Ishikawa (cell line): ENCODE measurements around the gene C21orf58.

Source experiments
- CREB1 ChIP-seq: IDR thresholded peaks from 2 replicates; pipeline ENCODE4 v1.6.1; 2012; ENCODE audit warnings: low read depth
- EGR1 ChIP-seq: IDR thresholded peaks from 2 replicates; pipeline ENCODE4 v1.6.1; 2012
- EP300 ChIP-seq: IDR thresholded peaks from 2 replicates; pipeline ENCODE4 v1.6.1; 2012; ENCODE audit warnings: borderline replicate concordance
- FOXM1 ChIP-seq: IDR thresholded peaks from 2 replicates; pipeline ENCODE4 v1.6.1; 2012; ENCODE audit warnings: low read depth, borderline replicate concordance
- RAD21 ChIP-seq: IDR thresholded peaks from 2 replicates; pipeline ENCODE4 v1.6.1; 2012; ENCODE audit warnings: low read depth
- YY1 ChIP-seq: IDR thresholded peaks from 2 replicates; pipeline ENCODE4 v1.6.1; 2012; ENCODE audit warnings: low read depth
- ZBTB7A ChIP-seq: IDR thresholded peaks from 2 replicates; pipeline ENCODE4 v1.6.1; 2012; ENCODE audit warnings: low read depth
- TF ChIP-seq, protein P1 (sequence below): IDR thresholded peaks from 2 replicates; pipeline ENCODE4 v1.6.1; 2012; ENCODE audit warnings: low read depth, mild to moderate bottlenecking
- TF ChIP-seq, protein P2 (sequence below): IDR thresholded peaks from 2 replicates; pipeline ENCODE4 v1.6.1; 2012

DNA sequence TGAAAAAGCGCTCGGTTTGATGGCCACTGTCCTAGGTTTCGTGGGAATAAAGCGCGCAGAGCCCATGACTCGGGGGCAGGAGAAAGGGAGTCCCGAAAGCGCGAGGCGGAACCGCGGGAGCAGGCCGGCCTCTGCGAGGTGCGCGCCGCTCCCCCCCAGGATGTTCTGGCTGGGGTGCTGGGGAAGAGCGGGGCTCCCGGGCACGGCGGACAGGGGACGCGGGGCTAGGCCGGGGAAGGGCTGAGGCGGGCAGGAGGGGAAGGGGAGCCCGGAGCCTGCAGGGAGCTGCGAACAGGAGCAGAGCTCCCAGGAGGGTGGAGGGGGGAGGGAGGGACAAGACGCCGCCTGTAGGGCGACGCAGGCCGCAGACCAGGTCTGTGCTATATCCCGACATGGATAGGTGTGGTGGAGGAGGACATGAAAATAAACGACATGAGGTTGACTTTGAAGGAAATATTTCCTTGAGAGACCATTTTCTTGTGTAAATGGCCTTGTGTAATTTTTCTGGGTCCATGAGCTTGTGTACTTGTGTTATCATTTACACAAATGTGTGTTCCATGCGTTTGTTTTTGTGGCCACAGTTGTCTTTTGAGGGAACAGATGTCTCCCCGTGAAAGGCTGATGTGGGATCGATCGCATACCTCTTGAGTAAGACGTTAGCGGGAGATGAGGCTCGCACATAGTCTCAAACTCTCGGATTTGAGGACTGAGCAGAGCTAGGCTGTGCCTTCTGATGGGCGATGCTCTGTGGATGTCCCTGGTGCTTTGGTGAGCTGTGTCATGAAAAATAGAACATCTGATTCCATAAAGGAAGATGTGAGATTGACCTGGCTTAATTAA is 1.6 kb upstream of the C21orf58 start:
- 0 out of 2 replicates have a peak, but pooled peaks have one; percentile 15 for TF ChIP-seq YY1
- TF ChIP-seq, protein P1, sequence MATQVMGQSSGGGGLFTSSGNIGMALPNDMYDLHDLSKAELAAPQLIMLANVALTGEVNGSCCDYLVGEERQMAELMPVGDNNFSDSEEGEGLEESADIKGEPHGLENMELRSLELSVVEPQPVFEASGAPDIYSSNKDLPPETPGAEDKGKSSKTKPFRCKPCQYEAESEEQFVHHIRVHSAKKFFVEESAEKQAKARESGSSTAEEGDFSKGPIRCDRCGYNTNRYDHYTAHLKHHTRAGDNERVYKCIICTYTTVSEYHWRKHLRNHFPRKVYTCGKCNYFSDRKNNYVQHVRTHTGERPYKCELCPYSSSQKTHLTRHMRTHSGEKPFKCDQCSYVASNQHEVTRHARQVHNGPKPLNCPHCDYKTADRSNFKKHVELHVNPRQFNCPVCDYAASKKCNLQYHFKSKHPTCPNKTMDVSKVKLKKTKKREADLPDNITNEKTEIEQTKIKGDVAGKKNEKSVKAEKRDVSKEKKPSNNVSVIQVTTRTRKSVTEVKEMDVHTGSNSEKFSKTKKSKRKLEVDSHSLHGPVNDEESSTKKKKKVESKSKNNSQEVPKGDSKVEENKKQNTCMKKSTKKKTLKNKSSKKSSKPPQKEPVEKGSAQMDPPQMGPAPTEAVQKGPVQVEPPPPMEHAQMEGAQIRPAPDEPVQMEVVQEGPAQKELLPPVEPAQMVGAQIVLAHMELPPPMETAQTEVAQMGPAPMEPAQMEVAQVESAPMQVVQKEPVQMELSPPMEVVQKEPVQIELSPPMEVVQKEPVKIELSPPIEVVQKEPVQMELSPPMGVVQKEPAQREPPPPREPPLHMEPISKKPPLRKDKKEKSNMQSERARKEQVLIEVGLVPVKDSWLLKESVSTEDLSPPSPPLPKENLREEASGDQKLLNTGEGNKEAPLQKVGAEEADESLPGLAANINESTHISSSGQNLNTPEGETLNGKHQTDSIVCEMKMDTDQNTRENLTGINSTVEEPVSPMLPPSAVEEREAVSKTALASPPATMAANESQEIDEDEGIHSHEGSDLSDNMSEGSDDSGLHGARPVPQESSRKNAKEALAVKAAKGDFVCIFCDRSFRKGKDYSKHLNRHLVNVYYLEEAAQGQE: no peak
- TF ChIP-seq CREB1: no peak
- no peak for TF ChIP-seq ZBTB7A
- no peak for TF ChIP-seq EP300
- no peak for TF ChIP-seq RAD21
- no peak for TF ChIP-seq FOXM1
- TF ChIP-seq, protein P2, sequence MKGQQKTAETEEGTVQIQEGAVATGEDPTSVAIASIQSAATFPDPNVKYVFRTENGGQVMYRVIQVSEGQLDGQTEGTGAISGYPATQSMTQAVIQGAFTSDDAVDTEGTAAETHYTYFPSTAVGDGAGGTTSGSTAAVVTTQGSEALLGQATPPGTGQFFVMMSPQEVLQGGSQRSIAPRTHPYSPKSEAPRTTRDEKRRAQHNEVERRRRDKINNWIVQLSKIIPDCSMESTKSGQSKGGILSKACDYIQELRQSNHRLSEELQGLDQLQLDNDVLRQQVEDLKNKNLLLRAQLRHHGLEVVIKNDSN: no peak
- no peak for TF ChIP-seq EGR1
